HepG2 (cell line): Measurements from ENCODE around the gene TEX22. TPM values are rescaled to one million over a fixed set of nuclear protein-coding genes. Genes with fewer than 3 reads are reported as not detected.

ENCODE experiments used
- ATAC-seq: fragments of 200-7000 bp; cut with Tn5 transposase; 3 replicates; pipeline ENCODE4 v1.9.1; 2020; ENCODE audit warnings: mild to moderate bottlenecking, moderate library complexity
- BruUV-seq: library from RNA; stranded (reverse); fragments of 400-500 nt; replicated peaks from 2 replicates; lab custom pipeline; 2021; lab: Mats Ljungman, UMichigan
- CTCF ChIA-PET: fragments of 300-600 bp; formaldehyde crosslinking; extraction: SDS; loops from one replicate; lab custom pipeline; 2021; ENCODE audit warnings: low total read pairs, inconsistent platforms, low intra/inter-chr PET ratio; lab: Yijun Ruan, JAX
- POLR2A ChIA-PET: fragments of 350-600 bp; sonication (Branson Sonifier 250); formaldehyde crosslinking; loops from one replicate; lab custom pipeline; 2020; ENCODE audit warnings: antibody characterized with exemption, inconsistent platforms; lab: Yijun Ruan, JAX
- DNase-seq: peaks from one replicate; pipeline ENCODE4 v3.0.0-alpha.2; 2015; ENCODE audit warnings: low spot score
- FAIRE-seq: peaks from 3 replicates; lab custom pipeline; 2011; peaks lifted over from hg19 to GRCh38; lab: Jason Lieb, UNC
- H2AFZ ChIP-seq: one replicate; pipeline ENCODE4 v1.6.1; 2011; ENCODE audit warnings: low read length, inconsistent platforms
- H3K27ac ChIP-seq: fragments of 300-600 bp; 3 replicates; pipeline ENCODE4 v1.8.0; 2011; ENCODE audit warnings: mixed run types, mild to moderate bottlenecking, mixed read lengths, low read length, inconsistent platforms; ENCODE audit not compliant: insufficient read depth; ENCODE audit errors: extremely low read length
- H3K27me3 ChIP-seq, 2 experiments: fragments of 200-600 bp in 1 of 2; 2 replicates in 1 of 2; 3 replicates in 1 of 2; pipeline versions ENCODE4 v1.6.0 to v1.8.0; 2011; ENCODE audit warnings: low read length in 2 of 2, mild to moderate bottlenecking in 2 of 2, moderate library complexity in 2 of 2, inconsistent platforms in 1 of 2; ENCODE audit not compliant: insufficient read depth in 2 of 2, control insufficient read depth in 1 of 2
- H3K36me3 ChIP-seq, 2 experiments: fragments of 200-600 bp in 1 of 2; replicated peaks in 1 of 2; 2 replicates in 1 of 2; 3 replicates in 1 of 2; pipeline versions ENCODE4 v1.5.1 to v1.8.0; 2011; ENCODE audit warnings: low read length in 2 of 2, inconsistent platforms in 1 of 2; ENCODE audit not compliant: insufficient read depth in 2 of 2, control insufficient read depth in 1 of 2
- H3K4me1 ChIP-seq: 2 replicates; pipeline ENCODE4 v1.5.1; 2012; ENCODE audit warnings: low read length, inconsistent platforms; ENCODE audit not compliant: insufficient read depth
- H3K4me2 ChIP-seq: 2 replicates; pipeline ENCODE4 v1.6.0; 2011; ENCODE audit warnings: low read depth, low read length, inconsistent platforms
- H3K4me3 ChIP-seq, 3 experiments: fragments of 200-600 bp in 1 of 3; sonication (generic), shearing (Covaris generic) in 1 of 3; replicated peaks in 1 of 3; 2 replicates each; pipeline ENCODE4 v1.5.1; 2011 to 2016; ENCODE audit warnings: low read length in 3 of 3, inconsistent platforms in 2 of 3, low read depth in 2 of 3, mild to moderate bottlenecking in 2 of 3, control low read depth in 1 of 3, mixed read lengths in 1 of 3; ENCODE audit not compliant: insufficient read depth in 1 of 3
- H3K79me2 ChIP-seq: one replicate; pipeline ENCODE4 v1.6.1; 2011; ENCODE audit warnings: low read length, inconsistent platforms; ENCODE audit not compliant: insufficient read depth
- H3K9ac ChIP-seq: 2 replicates; pipeline ENCODE4 v1.6.0; 2011; ENCODE audit warnings: mild to moderate bottlenecking, low read depth, low read length, inconsistent platforms; ENCODE audit not compliant: insufficient read depth
- H3K9me3 ChIP-seq: 2 replicates; pipeline ENCODE4 v1.5.1; 2012; ENCODE audit warnings: mild to moderate bottlenecking, low read length
- H4K20me1 ChIP-seq: 2 replicates; pipeline ENCODE4 v1.6.0; 2011; ENCODE audit warnings: inconsistent platforms, mild to moderate bottlenecking, low read length, moderate library complexity; ENCODE audit not compliant: insufficient read depth
- ARID3A ChIP-seq: IDR thresholded peaks from 2 replicates; pipeline ENCODE4 v1.6.1; 2012; ENCODE audit warnings: low read depth, low read length, improper control_type of control experiment
- ARNTL ChIP-seq: sonication (generic); formaldehyde crosslinking; IDR thresholded peaks from 2 replicates; pipeline ENCODE4 v1.4.0; 2020; ENCODE audit warnings: mild to moderate bottlenecking, missing genetic modification reagents
- BRCA1 ChIP-seq: sonication (generic); formaldehyde crosslinking; IDR thresholded peaks from 2 replicates; pipeline ENCODE4 v1.4.0; 2020; ENCODE audit warnings: missing genetic modification reagents
- ETS1 ChIP-seq: sonication (generic); formaldehyde crosslinking; IDR thresholded peaks from 2 replicates; pipeline ENCODE4 v1.4.0; 2020; ENCODE audit warnings: missing genetic modification reagents
- RARA ChIP-seq: IDR thresholded peaks from 2 replicates; pipeline ENCODE4 v1.6.1; 2016; ENCODE audit warnings: missing genetic modification reagents, missing compliant biosample characterization
- ZNF709 ChIP-seq: sonication (generic); formaldehyde crosslinking; IDR thresholded peaks from 2 replicates; pipeline ENCODE4 v1.5.0; 2020; ENCODE audit warnings: mild to moderate bottlenecking, missing genetic modification reagents
- WGBS: methylation state at CpG from one replicate; pipeline ENCODE4 v1.1.6; 2017; ENCODE audit warnings: low lambda C conversion rate; 5-methylcytosine and 5-hydroxymethylcytosine counted together
- in situ Hi-C: cut with HindIII; loops from 2 replicates; pipeline ENCODE4 v1.10.0; 2017; ENCODE audit warnings: low pct_unique_long_range_greater_than_20kb; ENCODE audit not compliant: extremely low pct_ligation_motif_present
- intact Hi-C: fragments of 100-400 bp; cut with micrococcal nuclease; formaldehyde crosslinking; loops from one replicate; pipeline ENCODE4 v1.10.0; 2022; ENCODE audit not compliant: unreplicated experiment
- polyA plus RNA-seq, 8 experiments: library from polyadenylated mRNA; depleted of rRNA in 3 of 8; stranded (reverse) in 7 of 8; unstranded in 1 of 8; fragments of >200 nt; fragmentation: Illumina TruSeq in 4 of 8; extraction: Trizol in 4 of 8; gene quantifications; 2 replicates each; pipeline versions ENCODE4 v1.2.1 to v1.2.3, GENCODE V29; 2011 to 2016; ENCODE audit warnings: low read depth in 4 of 8, missing spikeins in 1 of 8, mixed read lengths in 1 of 8; ENCODE audit not compliant: insufficient read depth in 1 of 8
- total RNA-seq, 5 experiments: library from RNA; depleted of rRNA; stranded (reverse); fragments of >200 nt; fragmentation: Illumina TruSeq; extraction: Trizol; gene quantifications; 2 replicates each; pipeline ENCODE4 v1.2.3, GENCODE V29; 2016; ENCODE audit warnings: low read depth in 1 of 5

The TEX22 gene
- total and polyA plus RNA-seq, 2 of the 13 experiments (the other 11 are each of a cell fraction or from before 2014, with no cell fraction given), result 0.07 to 0.27 TPM

- POLR2A ChIA-PET, result no interaction called here
- in situ Hi-C loops, result no loop called here
- TF ChIP-seq BRCA1 (no peak), ZNF709 (CRISPR knock-in tag) (no peak), ARID3A (no peak), RARA (CRISPR knock-in tag) (no peak), ARNTL (CRISPR knock-in tag) (no peak), ETS1 (CRISPR knock-in tag) (no peak)
- DNase-seq (no peak), FAIRE-seq (no peak), ATAC-seq (no peak)
- no TSS peak for BruUV-seq
- no peaks in the 10 kb centered on the region; a peak in 1 of 5 replicates for H3K36me3 ChIP-seq
- CTCF ChIA-PET, result no interaction called here
- no peaks in the 10 kb centered on the region for H3K4me1 ChIP-seq
- no peak overlapping the region for H3K4me2 ChIP-seq
- no peaks in the 10 kb centered on the region for H3K79me2 ChIP-seq
- H3K9me3 ChIP-seq, result no peaks in the 10 kb centered on the region
- WGBS, result 95% methylated on average over 58 of the region's 58 CpGs
- H3K27me3 ChIP-seq, result no peaks in the 10 kb centered on the region
- no peak overlapping the region for H3K4me3 ChIP-seq
- no peak overlapping the region for H3K9ac ChIP-seq
- H3K27ac ChIP-seq, result no peak overlapping the region
- no peak overlapping the region for H2AFZ ChIP-seq
- no peaks in the 10 kb centered on the region for H4K20me1 ChIP-seq
- intact Hi-C loops, result no loop called here
These were observed 34.3 kb upstream of the TEX22 start for GRCh38 chr14:105363847-105364708.
